Measurements from ENCODE around the gene PRKN.

GRCh38 chr6:162702446-162702845, 25.1 kb downstream of the PRKN start:
- TF ChIP-seq GATA3 (IDR thresholded peaks at IDR 0.05; ENCODE audit: low read depth, low read length) (no peak), GATA2 (IDR thresholded peaks at IDR 0.05; ENCODE audit: low read depth, low read length) (no peak)
